Measurements from ENCODE around the gene GLRX.
"Not testable (repeated sequence)": the region's sequence is repeated elsewhere in the genome, so short reads cannot be mapped to it uniquely, and the experiment has no call there.

Gene GLRX

DNA sequence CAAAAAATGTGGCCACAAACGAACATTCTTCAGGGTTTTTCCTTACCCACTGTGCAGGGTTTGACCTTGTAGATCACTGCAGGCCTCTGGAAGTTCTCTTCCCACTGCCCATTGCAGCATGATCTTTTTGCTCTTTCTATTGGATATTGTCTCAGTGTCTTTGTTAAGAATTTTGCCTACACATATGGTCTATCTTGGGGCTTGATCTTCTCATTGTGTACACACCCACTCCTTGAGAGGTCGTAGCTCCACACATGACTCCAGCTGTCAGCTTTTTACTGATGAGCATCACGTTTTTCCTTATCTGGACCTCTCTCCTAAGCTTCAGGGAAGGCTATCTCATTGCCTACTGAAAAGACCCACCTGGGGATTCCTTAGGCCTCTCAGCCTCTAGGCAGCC is 3.0 kb upstream of the GLRX start:
- DNase-seq = no peak

DNA sequence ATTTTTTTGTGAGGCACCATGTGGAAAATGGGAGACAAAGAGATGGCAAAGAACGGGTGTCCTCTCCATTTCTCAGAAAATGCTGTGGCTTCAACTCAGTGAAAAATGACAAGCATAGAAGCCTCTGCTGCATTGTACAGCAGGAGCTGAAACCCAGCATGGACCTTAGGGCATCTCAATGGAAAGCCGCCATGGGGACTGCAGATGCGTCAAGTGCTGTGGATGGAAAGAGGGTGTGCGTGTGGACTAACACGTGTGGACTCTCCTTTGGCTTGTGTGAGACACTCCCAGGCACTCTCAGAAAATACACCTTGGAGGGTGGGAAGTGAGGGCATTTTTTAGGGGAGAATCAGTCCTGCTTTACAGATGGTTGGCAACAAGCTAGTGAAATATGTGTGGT is 2.2 kb upstream of the GLRX start:
- DNase-seq = no peak

DNA sequence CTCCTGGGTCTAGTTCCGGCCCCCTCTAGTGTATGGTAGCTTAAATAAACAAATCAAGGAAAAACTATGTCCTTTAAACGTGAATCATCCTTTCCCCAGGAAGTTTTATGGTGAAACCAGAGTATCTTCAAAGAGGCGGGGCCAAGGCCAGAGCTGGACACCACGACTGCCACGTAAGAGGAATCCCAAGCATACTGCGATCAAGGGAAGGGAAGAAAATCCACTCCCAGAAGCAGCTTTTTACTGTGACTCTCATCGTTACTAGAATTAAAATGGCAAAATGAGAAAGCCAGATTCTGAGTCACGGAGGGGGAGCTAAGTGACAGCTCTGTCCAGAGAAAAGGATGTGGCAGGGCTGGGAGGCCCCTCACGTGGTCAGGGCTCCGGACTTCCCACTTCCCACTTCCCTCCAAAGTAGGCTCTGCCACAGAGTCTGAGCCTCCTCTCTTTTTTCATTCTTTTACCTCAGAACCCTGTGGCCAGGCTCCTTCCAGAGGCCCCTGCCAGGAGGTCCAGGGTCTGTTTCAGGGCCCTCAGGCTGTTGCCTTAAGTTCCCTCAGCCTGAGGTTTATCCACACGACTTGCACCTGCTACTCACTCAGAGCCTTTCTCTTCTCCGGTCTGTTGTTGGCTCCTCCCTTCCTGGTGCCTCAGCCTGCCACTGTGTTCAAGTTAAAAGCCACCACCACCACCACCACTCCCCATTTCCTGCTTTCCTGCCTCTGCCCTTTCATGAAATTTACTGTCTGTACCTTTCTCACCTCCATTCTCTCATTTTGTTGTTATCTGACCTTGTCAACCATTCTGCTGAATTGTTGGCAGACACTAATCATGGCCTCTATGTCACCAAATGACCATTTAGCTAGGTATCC is 1.4 kb upstream of the GLRX start:
- DNase-seq = no peak

DNA sequence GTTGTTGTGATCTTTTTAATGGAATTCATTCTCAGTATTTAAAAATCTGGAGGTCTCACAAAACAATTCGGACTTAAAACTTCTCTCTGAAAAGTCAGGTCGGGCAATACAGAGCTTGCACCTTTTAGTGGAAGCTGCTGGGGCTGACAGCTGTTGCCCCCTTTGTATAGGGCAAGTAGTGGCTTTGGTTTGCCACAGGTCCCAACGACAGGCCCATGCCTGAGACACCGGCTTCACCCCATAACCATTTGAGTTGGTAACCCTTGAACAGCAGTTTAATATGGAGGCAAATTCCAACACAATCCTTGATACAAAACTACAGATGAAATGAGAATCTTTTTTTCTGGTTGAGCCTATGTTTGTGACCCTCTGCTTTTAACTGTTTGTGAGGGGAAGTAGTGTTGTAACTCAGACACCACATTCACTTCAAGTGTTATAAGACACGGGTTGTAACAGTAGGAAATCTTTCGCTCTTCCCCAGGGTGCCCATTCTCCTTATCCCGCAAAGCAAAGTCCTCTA is 752 bp upstream of the GLRX start:
- DNase-seq = no peak

DNA sequence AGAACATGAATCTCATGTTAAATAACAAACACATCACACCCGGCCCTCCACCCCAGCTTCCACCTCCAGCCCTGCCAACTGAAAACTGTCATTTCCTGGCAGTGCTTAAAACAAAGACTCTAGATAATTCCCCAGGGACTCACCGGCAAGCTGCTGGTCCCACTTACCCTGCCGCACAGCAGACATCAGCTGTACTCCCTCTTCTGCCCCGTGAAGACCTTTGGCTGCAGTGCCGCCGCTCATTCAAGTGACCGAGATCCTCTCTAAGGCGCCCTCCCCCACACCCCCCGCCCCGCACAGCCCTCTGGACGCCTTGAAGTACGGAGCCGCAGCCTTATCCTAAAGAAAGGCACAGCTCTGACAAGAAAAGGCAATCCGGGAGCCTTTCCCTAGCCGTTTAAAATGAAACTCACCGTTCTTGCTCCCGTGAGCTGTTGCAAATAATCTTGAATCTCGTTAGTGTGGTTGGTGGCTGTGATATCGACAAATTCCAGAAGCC is 434 bp downstream of the GLRX start:
- peak; percentile 38 for DNase-seq

DNA sequence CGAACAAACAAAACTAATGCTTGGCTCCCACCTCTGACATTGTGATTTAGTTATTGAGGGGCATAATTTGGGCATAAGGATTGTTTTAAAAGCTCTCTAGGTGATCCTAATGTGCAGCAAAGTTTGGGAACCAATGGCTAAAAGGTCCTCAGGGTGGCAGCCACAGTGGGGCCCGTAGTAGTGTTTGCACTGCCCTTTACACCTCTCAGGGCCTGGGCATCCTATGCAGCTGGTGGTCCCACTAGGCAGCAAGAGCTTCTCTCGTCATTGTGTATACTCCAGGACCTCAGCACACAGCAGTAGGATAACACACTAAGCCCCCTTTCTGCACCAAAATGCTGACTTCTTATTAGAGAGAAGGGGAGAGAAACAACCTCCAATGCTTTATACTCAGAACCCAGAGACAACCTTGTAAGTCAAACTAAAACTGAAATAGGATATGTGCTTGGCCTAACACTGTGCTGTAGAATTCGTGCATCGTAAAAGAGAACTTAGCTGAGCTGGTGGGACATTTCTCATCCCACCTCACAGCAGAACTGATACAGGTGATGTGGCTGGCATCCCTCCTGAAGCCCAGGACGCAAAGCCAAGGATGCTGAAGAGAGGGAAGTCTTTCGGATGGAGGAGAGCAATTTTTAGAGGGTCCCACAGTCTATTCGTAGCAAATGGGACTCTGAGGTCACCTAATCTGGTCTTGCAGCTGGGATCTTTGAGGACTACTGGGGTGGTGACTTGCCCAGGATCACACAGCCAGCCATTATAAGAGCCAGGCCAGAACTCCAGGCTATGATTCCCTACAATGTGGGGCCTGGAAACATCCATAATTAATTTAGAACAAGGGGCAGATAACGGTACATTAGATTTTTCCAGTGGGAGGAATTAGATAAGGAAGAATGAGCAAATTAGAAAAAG is 1.2 kb downstream of the GLRX start:
- no peak for DNase-seq

DNA sequence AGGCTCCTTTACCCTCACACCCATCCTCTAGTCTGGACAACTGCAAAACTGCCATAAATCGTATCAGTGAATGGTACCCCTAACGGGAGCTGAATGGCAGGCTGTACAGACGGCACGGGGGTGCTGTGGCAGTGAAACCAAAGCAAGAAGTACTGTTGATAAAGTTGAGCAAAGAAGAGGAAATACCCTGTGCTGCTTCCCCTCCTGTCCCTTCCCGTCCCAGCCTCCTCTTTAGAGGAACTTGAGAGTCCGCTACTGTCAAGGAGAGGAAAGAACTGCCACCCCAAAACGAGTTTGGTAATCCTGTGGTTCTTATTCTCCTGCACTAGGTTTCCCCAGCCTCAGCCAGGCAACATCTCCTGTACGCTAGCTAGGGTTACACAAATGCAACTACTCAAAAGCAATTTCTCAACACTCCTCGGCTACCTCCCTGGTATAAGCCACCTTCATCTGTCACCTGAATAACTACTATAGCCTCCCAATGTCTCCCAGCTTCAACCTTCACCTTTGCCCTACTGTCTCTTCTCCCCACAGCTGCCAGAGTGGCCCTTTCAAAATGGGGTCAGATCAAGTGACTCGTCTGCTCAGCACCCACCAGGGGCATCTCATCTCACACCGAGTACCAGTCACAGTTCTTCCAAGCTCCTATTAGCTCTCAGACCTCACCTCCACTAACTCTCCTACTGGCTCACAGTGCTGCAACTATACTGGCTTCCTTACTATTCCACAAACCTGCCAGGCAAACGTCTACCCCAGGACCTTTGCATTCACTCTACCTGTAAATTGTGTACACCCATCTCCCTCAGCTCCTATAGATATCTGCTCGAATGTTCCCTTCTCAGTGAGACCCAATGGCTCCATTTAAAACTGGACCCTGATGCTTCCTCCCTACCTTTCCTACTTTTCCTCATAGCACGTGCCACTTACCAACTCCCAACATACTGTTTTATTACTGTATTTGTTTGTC is 4.1 kb downstream of the GLRX start:
- no peak for DNase-seq

DNA sequence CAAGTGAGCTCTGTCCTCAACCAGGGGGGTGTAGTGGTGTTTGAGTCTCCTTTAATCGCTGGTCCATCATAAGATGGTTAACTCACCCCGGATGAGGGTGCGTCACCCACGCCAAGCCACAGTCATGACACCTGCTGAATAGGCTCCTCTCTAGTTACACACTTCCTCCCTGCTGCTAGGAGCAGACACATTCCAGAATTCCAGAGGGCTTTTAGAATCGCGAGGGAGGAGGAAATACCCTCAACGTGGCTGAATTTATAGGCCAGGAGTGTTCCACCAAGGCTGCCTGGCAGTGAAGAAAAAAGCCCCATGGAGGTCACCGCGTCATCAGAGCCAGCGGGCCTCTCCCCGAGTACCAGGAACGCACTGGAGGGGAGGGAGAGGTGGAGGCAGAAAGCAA is 5.1 kb downstream of the GLRX start:
- DNase-seq = no peak

DNA sequence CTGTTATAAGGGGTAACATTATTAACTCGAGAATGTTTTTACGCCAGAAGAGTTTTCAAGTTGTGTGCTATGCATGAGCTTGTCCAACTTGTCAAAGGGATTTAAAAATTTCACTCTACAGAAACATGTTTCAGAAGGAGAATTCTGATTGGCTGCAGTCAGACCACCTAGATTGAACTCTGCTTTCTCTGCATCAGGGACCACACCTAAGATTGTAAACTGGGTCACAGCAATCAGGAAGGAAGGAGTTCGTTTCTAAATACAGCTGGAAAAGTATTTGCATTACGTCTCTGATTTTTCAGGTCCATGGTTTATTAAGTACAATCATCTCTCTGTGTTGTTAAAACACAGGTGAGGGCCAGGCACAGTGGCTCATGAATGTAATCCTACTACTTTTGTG is 5.8 kb downstream of the GLRX start:
- no peak for DNase-seq

DNA sequence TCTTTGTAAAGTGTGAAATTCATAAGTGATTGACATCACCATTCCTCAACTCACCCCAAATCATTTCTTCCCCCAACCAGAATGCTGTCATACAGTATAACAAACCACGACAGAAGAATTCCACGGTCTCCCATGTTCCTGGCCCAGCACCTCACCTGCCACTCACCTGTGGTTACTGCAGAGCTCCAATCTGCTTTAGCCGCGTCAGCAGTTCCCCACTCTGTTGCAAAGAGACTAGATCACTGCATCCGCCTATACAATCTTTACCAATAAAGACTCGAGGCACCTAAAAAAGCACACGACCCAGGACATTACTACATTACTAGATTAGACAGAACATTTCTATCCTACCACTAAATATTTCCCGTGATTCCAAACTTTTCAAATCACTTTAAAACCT is 6.2 kb downstream of the GLRX start:
- DNase-seq = no peak

DNA sequence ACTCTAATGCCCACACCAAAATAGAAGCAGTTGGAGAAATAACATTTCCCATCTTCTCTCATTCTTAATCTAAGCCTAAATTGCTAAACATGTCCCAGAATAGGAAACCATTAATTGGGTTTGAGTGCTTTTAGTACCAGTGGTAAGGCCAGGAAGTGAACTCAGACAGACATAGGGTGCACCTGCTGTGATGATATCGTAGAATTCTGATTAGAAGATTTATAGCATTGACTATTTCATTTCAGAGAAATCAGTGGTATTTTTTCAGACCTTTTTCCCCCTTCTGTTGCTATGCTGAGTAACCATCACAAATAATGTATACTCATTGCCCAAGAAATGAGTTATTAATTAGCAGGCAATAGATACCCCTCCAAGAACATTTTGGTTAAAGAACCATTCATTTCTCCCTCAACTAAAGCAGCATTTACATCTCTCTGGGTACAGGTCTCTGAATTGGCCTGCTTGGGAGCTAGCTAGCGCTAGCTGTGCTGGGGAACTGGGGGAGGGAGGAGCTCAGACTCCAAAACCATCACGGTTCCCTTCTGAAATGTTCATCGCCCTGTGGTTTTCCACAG is 7.3 kb downstream of the GLRX start:
- no peak for DNase-seq

DNA sequence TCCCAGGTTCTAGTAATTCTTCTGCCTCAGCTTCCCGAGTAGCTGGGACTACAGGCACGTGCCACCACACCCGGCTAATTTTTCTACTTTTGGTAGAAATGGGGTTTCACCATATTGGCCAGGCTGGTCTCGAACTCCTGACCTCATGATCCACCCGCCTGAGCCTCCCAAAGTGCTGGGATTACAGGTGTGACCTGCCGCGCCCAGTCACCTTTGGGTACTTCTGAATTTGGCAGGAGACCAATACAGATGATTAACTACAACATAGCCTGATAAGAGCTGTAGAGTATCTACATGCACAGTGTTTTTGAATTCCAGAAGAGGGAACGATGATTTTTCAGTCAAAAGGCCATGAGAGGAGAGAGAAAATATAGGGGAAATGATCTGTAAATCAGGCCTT is 9.5 kb downstream of the GLRX start:
- DNase-seq = not testable (repeated sequence)

DNA sequence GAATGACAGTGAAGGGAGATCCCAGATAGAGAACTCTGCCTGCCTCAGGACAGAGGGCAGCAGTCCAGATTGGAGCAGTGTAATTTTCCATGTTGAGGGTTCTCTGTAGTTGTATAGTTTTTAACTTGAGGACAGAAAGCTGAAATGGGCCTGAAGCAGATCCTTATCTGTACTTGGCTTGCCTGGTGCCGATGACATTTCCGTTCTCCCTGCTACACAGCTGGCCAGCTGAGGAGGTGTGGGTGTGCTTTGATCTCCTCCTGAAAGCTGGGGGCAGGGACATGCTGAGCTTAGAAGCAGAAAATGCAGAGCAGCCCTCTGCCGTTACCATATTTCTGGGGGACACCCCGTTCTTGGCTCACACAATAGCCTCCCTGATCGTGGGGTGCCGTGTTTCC is 10.5 kb downstream of the GLRX start:
- no peak for DNase-seq

DNA sequence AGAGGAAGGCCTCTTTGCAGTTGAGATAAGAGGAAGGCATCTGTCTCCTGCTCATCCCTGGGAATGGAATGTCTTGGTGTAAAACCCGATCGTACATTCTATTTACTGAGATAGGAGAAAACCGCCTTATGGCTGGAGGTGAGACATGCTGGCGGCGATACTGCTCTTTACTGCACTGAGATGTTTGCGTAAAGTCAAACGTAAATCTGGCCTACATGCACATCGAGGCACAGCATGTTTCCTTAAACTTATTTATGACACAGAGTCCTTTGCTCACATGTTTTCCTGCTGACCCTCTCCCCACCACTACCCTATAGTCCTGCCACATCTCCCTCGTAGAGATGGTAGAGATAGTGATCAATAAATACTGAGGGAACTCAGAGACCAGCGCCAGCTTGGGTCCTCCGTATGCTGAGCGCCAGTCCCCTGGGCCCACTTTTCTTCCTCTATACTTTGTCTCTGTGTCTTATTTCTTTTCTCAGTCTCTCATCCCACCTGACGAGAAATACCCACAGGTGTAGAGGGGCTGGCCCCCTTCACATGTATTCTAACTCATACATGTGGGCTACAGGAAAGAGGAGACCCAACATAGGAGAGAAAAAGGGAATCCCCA is 11.0 kb downstream of the GLRX start:
- DNase-seq = not testable (repeated sequence)

DNA sequence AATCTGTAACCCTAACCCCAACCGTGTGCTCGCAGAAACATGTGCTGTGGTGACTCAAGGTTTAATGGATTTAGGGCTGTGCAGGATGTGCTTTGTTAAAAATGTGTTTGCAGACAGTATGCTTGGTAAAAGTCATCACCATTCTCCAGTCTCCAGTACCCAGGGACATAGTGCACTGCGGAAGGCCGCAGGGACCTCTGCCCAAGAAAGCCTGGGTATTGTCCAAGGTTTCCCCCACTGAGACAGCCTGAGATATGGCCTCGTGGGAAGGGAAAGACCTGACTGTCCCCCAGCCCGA is 11.5 kb downstream of the GLRX start:
- DNase-seq = not testable (repeated sequence)

DNA sequence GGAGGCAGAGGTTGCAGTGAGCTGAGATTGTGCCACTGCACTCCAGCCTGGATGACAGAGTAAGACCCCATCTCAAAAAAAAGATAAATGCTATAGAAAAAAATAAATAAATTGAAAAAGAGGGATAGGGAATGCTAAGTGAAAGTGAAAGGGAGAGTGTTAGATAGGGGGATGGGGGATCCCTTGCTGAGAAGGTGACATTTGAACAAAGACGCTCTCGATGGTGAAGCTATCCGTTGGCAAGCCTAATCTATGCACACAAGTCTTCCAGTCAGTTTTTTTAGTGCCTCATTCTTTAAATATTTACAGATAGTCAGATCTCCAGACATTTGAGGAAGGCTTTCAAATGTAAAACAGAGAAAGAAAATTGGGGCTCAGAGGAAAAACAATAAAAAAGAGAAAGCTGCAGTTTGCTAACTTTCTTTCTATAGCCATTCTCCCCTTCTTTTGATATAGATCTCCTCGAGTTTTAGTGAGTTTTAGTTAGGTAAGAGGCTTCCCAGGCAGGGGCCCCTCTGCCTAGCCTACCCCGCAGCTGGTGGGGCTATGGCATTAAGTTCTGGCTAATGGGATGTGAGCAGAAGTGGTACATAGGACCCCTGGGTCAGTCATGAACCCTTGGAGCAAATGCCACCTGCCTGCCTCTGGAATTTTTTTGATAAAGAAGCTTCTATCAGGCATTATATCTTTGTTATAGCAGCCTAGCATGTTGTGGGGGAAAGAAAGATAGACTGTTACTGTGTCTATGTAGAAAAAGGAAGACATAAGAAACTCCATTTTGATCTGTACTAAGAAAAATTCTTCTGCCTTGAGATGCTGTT is 12.0 kb downstream of the GLRX start:
- DNase-seq = no peak

DNA sequence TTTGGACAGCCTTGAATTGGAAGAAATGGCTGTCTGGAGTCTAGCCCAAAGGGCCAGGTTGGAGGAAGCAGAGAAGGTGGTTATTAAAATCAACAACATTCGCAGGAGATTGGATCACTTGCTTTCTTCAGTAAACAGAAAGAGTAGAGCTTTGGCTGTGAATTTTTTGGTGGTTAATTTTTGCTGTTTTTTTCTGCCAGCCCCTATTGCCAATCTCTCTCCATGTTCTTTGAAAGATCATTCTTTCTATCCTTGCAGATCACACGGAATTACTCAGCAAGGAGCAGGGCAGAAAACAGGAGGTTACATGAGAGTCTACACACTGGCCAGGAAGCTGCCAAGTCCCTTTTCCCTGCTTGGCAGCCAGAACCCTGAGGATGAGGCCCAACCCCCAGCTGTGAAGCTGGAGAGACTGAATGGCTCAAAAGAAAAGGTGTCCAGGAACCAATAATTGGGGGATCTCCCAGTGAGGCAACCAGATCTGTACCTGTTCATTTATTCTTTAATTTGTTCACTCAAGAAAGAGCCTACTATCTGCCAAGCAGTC is 13.0 kb downstream of the GLRX start:
- peak; percentile 19 for DNase-seq

DNA sequence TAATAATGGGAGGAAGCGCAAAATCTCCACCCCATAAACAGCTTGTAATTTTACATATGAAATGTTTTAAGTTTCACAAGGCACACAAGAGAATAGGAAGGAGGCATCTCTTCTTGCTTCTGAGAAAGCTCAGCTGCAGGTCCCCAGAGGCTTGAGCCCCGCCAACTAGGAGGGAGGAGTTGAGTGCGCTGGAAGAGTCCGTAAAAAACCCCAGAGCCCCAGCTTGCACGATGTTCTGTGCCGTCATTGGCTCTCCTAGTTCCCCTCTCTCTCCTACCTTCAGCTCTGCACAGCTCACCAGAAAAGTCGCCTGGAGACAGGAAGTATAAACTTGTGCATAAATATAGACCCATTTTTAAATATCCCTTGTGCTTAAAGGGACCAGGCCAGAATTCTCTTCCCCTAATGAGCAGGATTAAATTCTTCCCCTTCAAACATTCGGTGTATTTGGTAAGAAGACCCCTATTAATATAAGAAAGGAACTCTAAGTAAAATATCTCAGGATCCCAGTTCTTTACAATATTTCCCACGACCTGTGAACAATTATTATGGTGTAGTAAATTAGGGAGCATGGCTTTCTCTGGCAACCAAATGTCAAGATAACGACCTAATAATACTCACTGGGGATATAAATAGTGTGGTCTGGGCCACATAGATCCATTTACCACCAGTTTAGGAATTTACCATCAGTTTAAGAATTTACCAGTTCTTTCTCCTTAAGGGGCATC is 13.7 kb downstream of the GLRX start:
- DNase-seq = no peak

DNA sequence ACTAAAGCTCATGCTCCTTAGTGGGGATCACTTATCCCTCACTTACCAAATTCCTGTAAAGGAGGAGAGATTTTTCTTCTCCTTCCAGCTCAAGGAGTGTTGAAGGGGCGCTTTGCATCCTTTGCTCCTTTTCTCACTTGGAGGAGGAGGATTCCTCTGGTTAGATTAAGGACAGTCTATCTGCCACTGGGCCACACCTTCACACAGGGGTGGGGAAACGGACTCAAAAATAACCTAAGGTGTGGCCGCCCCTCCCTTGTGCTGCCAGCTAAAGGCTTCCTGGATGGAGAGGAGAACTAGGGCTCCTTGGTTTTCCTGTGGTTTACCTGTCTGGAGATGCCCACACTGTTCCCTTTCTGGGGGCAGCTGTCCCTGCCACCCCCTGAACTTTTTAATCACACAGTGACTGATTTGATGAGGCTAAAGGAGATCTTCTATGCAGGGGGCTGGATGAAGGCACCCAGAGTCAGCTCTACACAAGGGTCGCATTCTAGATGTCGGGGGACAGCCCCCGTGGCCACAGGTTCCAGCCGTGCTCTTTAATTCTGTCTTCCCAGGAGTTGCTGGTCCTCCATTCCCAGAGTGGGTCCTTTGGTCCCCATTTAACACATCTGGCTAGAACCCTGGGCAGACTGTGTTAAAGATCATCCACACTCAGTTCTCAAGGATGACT is 14.4 kb downstream of the GLRX start:
- DNase-seq = no peak

All from NCI-H446 treated with DMSO at 0.1 percent for 48 hours (cell line).